AG09309 (cell line): ENCODE results near the gene RXRA.

ENCODE experiments used
- DNase-seq: peaks from one replicate; pipeline ENCODE4 v3.0.0-alpha.2; 2010; ENCODE audit warnings: low read depth
- H3K4me3 ChIP-seq: 2 replicates; pipeline ENCODE4 v1.5.1; 2011; ENCODE audit warnings: mild to moderate bottlenecking, low read depth, low read length, moderate library complexity; ENCODE audit not compliant: control insufficient read depth
- TF ChIP-seq, protein P1 (sequence below): IDR thresholded peaks from 2 replicates; pipeline ENCODE4 v1.5.1; 2011; ENCODE audit warnings: mild to moderate bottlenecking, low read depth, low read length, inconsistent platforms; ENCODE audit not compliant: insufficient read depth, control insufficient read depth; ENCODE audit errors: missing control alignments

Gene RXRA

DNA sequence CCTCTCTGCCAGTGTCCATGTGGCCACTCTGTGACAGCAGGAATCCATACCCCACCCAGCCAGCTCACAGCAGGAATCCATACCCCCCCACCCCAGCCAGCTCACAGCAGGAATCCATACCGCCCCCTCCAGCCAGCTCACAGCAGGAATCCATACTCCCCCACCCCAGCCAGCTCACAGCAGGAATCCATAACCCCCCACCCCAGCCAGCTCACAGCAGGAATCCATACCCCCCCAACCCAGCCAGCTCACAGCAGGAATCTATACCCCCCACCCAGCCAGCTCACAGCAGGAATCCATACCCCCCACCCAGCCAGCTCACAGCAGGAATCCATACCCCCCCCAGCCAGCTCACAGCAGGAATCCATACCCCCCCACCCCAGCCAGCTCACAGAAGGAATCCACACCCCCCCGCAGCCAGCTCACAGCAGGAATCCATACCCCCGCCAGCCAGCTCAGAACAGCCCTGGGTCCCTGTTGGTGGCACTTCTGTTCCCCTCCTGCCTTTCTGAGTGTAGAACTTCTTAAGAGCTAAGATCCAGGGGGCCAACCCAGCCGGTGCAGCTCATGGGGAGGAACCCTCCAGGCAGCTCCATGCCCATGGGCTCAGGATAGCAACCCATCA is 8.4 kb upstream of the RXRA start:
- no peak overlapping the region for H3K4me3 ChIP-seq
- no peak for DNase-seq
- TF ChIP-seq, protein P1, sequence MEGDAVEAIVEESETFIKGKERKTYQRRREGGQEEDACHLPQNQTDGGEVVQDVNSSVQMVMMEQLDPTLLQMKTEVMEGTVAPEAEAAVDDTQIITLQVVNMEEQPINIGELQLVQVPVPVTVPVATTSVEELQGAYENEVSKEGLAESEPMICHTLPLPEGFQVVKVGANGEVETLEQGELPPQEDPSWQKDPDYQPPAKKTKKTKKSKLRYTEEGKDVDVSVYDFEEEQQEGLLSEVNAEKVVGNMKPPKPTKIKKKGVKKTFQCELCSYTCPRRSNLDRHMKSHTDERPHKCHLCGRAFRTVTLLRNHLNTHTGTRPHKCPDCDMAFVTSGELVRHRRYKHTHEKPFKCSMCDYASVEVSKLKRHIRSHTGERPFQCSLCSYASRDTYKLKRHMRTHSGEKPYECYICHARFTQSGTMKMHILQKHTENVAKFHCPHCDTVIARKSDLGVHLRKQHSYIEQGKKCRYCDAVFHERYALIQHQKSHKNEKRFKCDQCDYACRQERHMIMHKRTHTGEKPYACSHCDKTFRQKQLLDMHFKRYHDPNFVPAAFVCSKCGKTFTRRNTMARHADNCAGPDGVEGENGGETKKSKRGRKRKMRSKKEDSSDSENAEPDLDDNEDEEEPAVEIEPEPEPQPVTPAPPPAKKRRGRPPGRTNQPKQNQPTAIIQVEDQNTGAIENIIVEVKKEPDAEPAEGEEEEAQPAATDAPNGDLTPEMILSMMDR: no peak

DNA sequence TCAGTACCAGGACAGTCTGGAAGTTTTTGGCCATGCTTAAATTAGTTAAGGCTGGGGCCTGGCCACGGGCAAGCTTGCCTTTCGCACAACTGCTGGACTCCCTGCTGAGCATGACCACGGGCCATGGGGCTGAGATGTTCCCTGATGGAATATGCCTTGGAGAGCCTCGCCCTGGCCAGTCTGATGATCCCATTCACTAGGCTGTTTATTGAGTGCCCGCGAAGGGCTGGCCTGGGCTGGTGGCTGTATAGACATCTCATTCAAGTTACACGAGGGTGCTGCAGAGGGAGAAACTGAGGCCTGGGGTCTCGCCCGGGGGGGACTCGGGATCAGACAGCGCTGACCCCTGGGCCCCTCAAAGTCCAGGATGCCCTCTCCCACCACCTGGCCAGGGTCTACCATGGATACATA is 7.8 kb upstream of the RXRA start:
- H3K4me3 ChIP-seq: no peak overlapping the region
- TF ChIP-seq, protein P1: no peak
- DNase-seq: no peak

GRCh38 chr9:134318941-134319305 is 7.3 kb upstream of the RXRA start:
- DNase-seq: no peak
- no peak overlapping the region for H3K4me3 ChIP-seq
- TF ChIP-seq, protein P1: no peak

- TF ChIP-seq, protein P1: no peak
- H3K4me3 ChIP-seq: no peak overlapping the region
- DNase-seq: no peak
Measured at GRCh38 chr9:134319306-134320125, 6.7 kb upstream of the RXRA start.

- H3K4me3 ChIP-seq: no peak overlapping the region
- no peak for DNase-seq
Measured at GRCh38 chr9:134320126-134320867, 6.0 kb upstream of the RXRA start.

GRCh38 chr9:134320868-134321471 is 5.3 kb upstream of the RXRA start:
- DNase-seq: no peak
- TF ChIP-seq, protein P1: no peak
- no peak overlapping the region for H3K4me3 ChIP-seq

More at GRCh38 chr9:134320126-134320867, 6.0 kb upstream of the RXRA start:
- TF ChIP-seq, protein P1: no peak
